ENCODE data around the gene ELMOD2.

The ELMOD2 gene

DNA sequence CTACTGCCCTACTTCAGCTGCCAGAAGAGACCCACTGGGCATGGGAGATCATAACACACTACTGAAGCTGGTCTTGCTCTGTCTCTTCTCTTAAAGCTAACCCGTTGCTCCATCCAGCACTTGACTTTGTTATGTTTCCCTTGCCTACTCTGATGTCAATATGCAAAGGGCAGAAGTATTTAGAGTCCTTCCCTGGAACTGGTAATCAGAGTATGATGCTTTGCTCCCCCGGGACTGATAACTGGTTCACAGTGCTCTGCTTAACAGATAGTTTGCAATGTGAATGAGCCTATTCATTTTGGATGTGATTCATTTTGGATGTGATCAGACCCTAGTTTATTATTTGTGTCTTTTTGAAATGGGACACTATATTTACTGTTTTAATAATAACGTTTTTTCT, 57.1 kb downstream of the ELMOD2 start:
- no peak for DNase-seq (ENCODE audit: low read depth)

DNA sequence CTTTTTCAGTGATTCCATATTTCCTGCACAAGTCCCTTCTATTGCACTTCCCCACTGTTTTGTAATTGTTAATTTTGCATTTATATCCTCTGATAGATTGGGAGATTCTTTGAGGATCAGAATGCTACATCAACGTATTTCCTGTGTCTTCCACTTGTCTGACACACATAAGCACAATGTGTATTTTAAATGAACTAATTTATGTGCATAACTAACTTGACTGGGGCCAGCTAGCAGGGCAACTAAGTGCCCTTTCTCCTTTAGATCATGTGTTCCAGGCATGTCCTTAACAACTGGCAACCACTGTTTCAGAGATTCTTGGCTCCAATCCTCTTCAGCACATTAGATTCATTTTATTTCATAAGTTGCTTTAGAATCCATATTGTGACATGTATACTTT, 60.5 kb downstream of the ELMOD2 start:
- DNase-seq (ENCODE audit: low read depth), result no peak

DNA sequence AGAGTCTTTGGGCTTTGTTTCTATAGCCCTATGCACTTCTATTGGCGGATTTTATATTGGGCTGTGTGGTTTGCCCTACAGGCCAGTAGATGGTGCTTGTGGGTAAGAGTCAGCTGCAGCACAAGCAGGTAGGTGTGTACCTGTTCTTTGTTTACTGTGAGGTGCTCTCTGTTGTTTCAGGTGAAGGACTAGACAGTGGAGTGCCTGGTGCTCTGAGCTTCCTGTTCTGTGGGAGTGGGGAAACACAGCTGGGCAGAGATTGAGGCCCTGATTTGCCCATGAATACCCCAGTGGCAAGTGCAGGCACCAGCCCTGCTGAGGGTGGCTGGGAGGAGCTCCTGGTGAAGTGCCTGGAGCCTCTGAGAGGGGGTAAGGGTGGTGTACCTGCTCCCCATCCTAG, 71.1 kb downstream of the ELMOD2 start:
- peak; percentile 30 for DNase-seq (ENCODE audit: low read depth)

DNA sequence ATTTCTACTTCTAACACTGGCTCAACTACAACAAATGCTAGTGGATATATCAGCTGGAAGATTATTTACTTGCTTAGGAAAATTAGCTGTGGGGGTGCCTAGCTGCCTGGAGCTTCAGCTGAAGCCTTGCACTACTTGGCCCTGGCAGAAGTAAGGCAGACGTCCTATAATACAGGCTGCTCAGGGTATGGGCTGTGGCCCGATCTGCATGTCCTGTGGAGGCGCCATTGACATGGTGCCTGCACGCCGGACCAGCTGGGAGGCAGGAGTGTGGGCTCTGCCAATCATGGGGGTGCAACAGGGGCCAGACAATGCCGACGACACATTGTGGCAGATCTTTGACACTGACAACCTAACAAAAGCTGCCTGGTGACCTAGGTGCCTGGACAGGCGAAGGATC, 76.4 kb downstream of the ELMOD2 start:
- no peak for DNase-seq (ENCODE audit: low read depth)

DNA sequence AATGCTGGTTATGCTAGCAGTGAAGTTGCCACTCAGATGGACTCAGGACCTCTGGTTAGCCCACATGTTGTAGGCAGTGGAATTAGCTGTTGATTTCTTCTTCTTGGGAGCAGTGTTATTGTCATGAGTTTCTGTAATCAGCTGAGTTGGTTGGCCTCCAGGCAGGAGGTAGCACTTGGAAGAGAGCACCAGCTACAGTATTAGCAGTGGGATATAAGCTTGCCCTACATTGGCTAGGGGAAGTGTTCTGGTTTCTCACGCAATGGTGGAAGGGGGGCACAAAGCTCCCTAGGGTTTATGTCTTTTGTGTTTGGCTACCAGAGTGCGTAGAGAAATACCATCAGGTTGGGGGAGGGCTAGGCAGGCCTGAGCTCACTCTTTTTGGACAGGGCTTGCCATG, 78.7 kb downstream of the ELMOD2 start:
- DNase-seq (ENCODE audit: low read depth), result no peak

DNA sequence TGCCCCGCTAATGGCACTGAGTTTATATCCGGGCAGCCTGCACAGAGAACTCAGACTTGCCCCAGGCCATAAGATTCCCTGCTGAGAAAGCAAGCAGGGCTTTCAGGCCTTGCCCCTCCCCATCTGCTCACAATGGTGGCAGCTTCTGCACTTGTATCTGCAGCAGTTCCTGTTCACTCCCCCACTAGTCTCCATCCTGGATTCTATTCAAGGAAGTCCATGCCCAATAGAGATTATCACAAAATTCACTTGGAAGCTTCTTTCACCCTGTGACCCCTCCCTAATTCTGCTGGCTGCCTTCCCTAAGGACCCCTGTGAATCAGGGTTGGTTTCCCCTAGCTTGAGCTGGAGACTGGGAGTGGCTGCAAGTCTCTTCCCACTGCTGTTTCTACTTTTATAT, 79.3 kb downstream of the ELMOD2 start:
- no peak for DNase-seq (ENCODE audit: low read depth)
